OCI-LY7 (cell line): Measurements from ENCODE around the gene DDT. TPM values are rescaled to one million over a fixed set of nuclear protein-coding genes. Genes with fewer than 3 reads are reported as not detected.
"Not testable (repeated sequence)": the region's sequence is repeated elsewhere in the genome, so short reads cannot be mapped to it uniquely, and the experiment has no call there.

ENCODE experiments used
- BruUV-seq: library from RNA; stranded (reverse); fragments of 400-500 nt; replicated peaks from 2 replicates; lab custom pipeline; 2021; lab: Mats Ljungman, UMichigan
- CTCF ChIA-PET: fragments of 300-600 bp; sonication (Branson Sonifier 250); formaldehyde crosslinking; loops from one replicate; lab custom pipeline; 2022; ENCODE audit warnings: antibody characterized with exemption; ENCODE audit not compliant: unreplicated experiment; lab: Charles Lee
- POLR2A ChIA-PET: fragments of 300-600 bp; sonication (Branson Sonifier 250); formaldehyde crosslinking; loops from one replicate; lab custom pipeline; 2022; ENCODE audit warnings: antibody characterized with exemption; lab: Charles Lee
- DNase-seq: peaks from one replicate; pipeline ENCODE4 v3.0.0-alpha.2; 2015; ENCODE audit warnings: low spot score
- H2AFZ ChIP-seq: fragments of 200-600 bp; sonication (generic), shearing (Covaris generic); 2 replicates; pipeline ENCODE4 v1.6.1; 2014; ENCODE audit warnings: mild to moderate bottlenecking, antibody characterized with exemption, low read length, moderate library complexity
- H3K27ac ChIP-seq: fragments of 200-600 bp; sonication (generic); 2 replicates; pipeline ENCODE4 v1.5.1; 2014; ENCODE audit warnings: mixed run types, low read depth, mild to moderate bottlenecking, moderate library complexity, low read length, inconsistent platforms; ENCODE audit not compliant: poor library complexity, severe bottlenecking
- H3K36me3 ChIP-seq: fragments of 200-600 bp; sonication (generic); 2 replicates; pipeline ENCODE4 v1.6.1; 2014; ENCODE audit warnings: mild to moderate bottlenecking, antibody characterized with exemption, low read length, moderate library complexity, mixed read lengths; ENCODE audit not compliant: insufficient read depth
- H3K4me1 ChIP-seq: fragments of 200-600 bp; sonication (generic); 2 replicates; pipeline ENCODE4 v1.5.1; 2014; ENCODE audit warnings: mild to moderate bottlenecking, low read length; ENCODE audit not compliant: insufficient read depth, poor library complexity, severe bottlenecking
- H3K4me2 ChIP-seq: fragments of 200-600 bp; sonication (generic); 2 replicates; pipeline ENCODE4 v1.6.1; 2014; ENCODE audit warnings: mild to moderate bottlenecking, low read length
- H3K4me3 ChIP-seq: fragments of 200-600 bp; sonication (generic); 2 replicates; pipeline ENCODE4 v1.5.1; 2014; ENCODE audit warnings: mild to moderate bottlenecking, low read depth, low read length; ENCODE audit not compliant: poor library complexity, severe bottlenecking
- H3K79me2 ChIP-seq: fragments of 200-600 bp; sonication (generic); 2 replicates; pipeline ENCODE4 v1.6.1; 2016; ENCODE audit warnings: low read depth, mild to moderate bottlenecking, low read length, moderate library complexity, mixed read lengths; ENCODE audit not compliant: insufficient read depth
- H3K9me2 ChIP-seq: fragments of 200-600 bp; sonication (generic); 2 replicates; pipeline ENCODE4 v1.6.1; 2016; ENCODE audit warnings: mild to moderate bottlenecking, low read length, mixed read lengths; ENCODE audit not compliant: insufficient read depth
- H3K9me3 ChIP-seq: fragments of 200-600 bp; sonication (generic); 2 replicates; pipeline ENCODE4 v1.6.1; 2014; ENCODE audit warnings: mild to moderate bottlenecking, mixed run types, low read length, mixed read lengths
- H4K20me1 ChIP-seq: fragments of 200-600 bp; sonication (generic); 2 replicates; pipeline ENCODE4 v1.6.1; 2014; ENCODE audit warnings: mild to moderate bottlenecking, antibody characterized with exemption, low read length, moderate library complexity, mixed read lengths; ENCODE audit not compliant: insufficient read depth
- CTCF ChIP-seq: fragments of 200-600 bp; sonication (generic); conservative IDR thresholded peaks from 2 replicates; pipeline ENCODE4 v1.5.1; 2014; ENCODE audit warnings: mild to moderate bottlenecking, antibody characterized with exemption, low read length, moderate library complexity, mixed read lengths
- intact Hi-C: fragments of 100-400 bp; cut with micrococcal nuclease; formaldehyde crosslinking; loops from one replicate; pipeline ENCODE4 v1.10.0; 2022; ENCODE audit not compliant: unreplicated experiment
- total RNA-seq, 2 experiments: library from RNA; depleted of rRNA in 1 of 2; stranded (reverse); fragments of >200 nt in 1 of 2; shearing (Covaris generic) in 1 of 2; gene quantifications; 2 replicates each; pipeline ENCODE4 v1.2.3, GENCODE V29; 2014 to 2022

DDT gene
- total RNA-seq, 2 experiments from 2014 or later, result 182 to 252 TPM

- DNase-seq, result peak; percentile 80
- BruUV-seq, H2AFZ ChIP-seq, H3K36me3 ChIP-seq, H3K9me3 ChIP-seq, H3K4me1 ChIP-seq, H3K4me3 ChIP-seq, POLR2A ChIA-PET, H3K9me2 ChIP-seq, H4K20me1 ChIP-seq, CTCF ChIA-PET, H3K27ac ChIP-seq, H3K4me2 ChIP-seq, H3K79me2 ChIP-seq: not testable (repeated sequence)
- intact Hi-C loops, result loop anchor here (5.0 kb wide), 1 partner anchor 94 kb away; no protein-coding TSS in a partner anchor
- TF ChIP-seq CTCF, result peak; percentile 80
These were observed 17.8 kb downstream of the DDT start for GRCh38 chr22:23956301-23956900.

- H3K9me2 ChIP-seq, CTCF ChIA-PET, H3K36me3 ChIP-seq, H3K79me2 ChIP-seq, H3K4me1 ChIP-seq, DNase-seq, H4K20me1 ChIP-seq, H3K27ac ChIP-seq, H3K4me2 ChIP-seq, H3K9me3 ChIP-seq, H2AFZ ChIP-seq, BruUV-seq, H3K4me3 ChIP-seq, POLR2A ChIA-PET: not testable (repeated sequence)
- intact Hi-C loops, result loop anchor here (5.0 kb wide), 1 partner anchor 94 kb away; no protein-coding TSS in a partner anchor
These were observed 18.4 kb downstream of the DDT start for GRCh38 chr22:23955886-23956285.

- intact Hi-C loops, result loop anchor here (5.0 kb wide), 2 partner anchors 37 to 93 kb away; no protein-coding TSS in a partner anchor
- H3K4me2 ChIP-seq, H3K79me2 ChIP-seq, H4K20me1 ChIP-seq, H3K4me1 ChIP-seq, H3K9me2 ChIP-seq, POLR2A ChIA-PET, BruUV-seq, H3K4me3 ChIP-seq, H3K36me3 ChIP-seq, H3K27ac ChIP-seq, DNase-seq, CTCF ChIA-PET, H3K9me3 ChIP-seq, H2AFZ ChIP-seq: not testable (repeated sequence)
These were observed 19.3 kb downstream of the DDT start for GRCh38 chr22:23954991-23955305.

- CTCF ChIA-PET, POLR2A ChIA-PET, H3K4me3 ChIP-seq, H3K4me2 ChIP-seq, H3K4me1 ChIP-seq, H3K9me2 ChIP-seq, DNase-seq, BruUV-seq, H3K36me3 ChIP-seq, H2AFZ ChIP-seq, H3K79me2 ChIP-seq, H3K9me3 ChIP-seq, H3K27ac ChIP-seq, H4K20me1 ChIP-seq: not testable (repeated sequence)
- intact Hi-C loops, result loop anchor here (5.0 kb wide), 1 partner anchor 38 kb away; no protein-coding TSS in a partner anchor
These were observed 19.8 kb downstream of the DDT start for GRCh38 chr22:23954193-23954990.

DNA sequence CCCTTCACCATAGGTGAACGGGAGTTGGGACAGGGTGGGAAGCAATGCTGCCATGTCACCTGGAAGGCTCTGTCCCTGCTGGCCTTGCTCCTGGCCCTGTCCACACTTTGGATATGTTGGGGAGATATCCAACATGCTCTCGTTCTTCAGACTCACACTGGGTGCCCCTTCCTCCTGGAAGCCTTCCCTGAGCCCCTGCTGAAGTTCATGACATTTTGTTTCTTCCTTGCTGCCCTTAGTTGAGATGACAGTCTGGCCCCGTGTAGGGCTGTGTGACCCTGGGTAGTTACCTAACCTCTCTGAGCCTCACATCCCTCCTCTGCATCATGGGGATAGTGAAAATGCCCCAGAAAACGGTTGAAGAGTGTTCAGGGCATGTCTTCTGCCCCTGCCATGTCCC, 20.8 kb downstream of the DDT start:
- H3K9me3 ChIP-seq, DNase-seq, CTCF ChIA-PET, H3K4me3 ChIP-seq, H3K27ac ChIP-seq, H3K4me1 ChIP-seq, H3K79me2 ChIP-seq, H3K4me2 ChIP-seq, H4K20me1 ChIP-seq, H2AFZ ChIP-seq, POLR2A ChIA-PET, H3K9me2 ChIP-seq, H3K36me3 ChIP-seq, BruUV-seq: not testable (repeated sequence)
- intact Hi-C loops, result loop anchor here (5.0 kb wide), 1 partner anchor 39 kb away; no protein-coding TSS in a partner anchor
